Stimulated activated CD4-positive, alpha-beta T cell treated with anti-CD3 and anti-CD28 coated beads, TNF-alpha, amount 100 ng/mL, for 1 hour (primary cell): Measurements from ENCODE around the gene NAV1.
"Not testable (repeated sequence)": the region's sequence is repeated elsewhere in the genome, so short reads cannot be mapped to it uniquely, and the experiment has no call there.

Experiments
- DNase-seq, 3 donors: peaks; one replicate each; pipeline ENCODE4 v3.0.0-alpha.2; 2020; ENCODE audit warnings: low read depth in 3 of 3, low spot score in 1 of 3

NAV1 gene

GRCh38 chr1:201538612-201539551 is at the start of gene NAV1:
Gene NAV1 (plus strand): TSS chr1:201539127. CDS start chr1:201622885, 83,758 bp downstream.
- DNase-seq = no peak

DNA sequence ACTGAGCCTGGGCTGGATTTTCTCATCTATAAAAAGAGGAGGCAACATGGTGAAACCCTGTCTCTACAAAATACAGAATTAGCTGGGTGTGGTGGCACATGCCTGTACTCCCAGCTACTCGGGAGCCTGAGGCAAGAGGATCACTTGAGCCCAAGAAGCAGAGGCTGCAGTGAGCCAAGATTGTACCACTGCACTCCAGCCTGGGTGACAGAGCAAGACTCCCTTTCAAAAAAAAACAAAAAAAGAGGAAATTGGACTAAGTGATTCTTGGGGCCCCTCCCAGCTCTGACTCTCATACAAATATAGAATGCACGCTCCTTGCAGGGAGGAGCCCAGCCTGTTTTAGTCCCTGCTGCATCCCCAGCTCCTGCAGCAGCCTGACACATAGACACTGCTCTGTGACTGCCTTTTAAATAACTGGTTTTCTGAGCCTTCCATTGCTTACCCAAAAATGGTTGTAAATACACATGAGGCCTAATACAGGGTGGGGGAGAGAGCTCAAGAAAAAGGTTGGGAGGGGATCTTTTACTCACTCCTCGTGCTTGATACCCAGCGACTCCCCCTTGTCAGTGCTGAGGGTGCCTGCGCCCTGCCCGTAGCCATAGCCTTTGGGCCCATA is 49.2 kb upstream of the NAV1 start:
- DNase-seq = no peak

DNA sequence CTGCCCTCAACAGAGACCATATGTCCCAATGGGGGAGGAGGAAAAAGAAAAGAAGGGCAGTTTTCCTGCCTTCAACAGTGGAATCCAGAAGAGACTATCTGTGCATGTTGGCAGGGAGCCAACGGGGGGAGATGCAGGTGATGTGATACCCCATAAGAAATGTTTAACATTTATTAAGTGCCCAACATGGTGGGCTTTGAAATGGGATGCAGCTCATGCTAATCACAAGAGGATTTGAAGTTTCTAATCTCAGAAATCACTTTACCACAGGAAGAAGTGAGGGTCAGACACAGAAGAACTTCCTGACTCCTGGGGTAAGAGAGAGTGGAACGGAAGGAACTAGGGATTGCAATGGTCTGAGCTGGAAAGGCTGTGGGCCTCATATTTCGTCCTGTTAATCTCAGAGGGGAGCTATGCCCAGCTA is 48.2 kb upstream of the NAV1 start:
- DNase-seq = no peak

GRCh38 chr1:201491896-201492511 is 46.9 kb upstream of the NAV1 start:
- DNase-seq = no peak

DNA sequence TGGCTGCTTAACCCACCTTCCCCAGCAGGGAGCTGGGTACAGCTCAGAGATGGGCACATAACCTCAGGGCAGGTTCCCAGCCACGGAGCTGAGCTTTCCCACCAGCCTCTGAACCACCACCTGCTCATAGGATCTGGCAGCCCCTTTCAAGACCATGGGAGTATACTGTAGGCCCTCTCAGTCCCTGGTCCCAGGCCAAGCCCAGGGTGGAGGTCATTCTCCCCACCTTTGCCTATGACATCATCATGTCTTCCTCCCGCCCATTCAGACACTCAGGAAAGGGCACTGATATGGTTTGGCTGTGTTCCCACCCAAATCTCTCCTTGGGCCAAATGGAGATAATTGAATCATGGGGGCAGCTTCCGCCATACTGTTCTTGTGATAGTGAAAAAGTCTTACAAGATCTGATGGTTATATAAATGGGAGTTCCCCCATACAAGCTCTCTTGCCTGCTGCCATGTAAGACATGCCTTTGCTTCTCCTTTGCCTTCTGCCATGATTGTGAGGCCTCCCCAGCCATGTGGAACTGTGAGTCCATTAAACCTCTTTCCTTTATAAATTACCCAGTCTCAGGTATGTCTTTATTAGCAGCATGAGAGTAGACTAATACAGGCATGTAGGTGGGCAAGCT is 45.8 kb upstream of the NAV1 start:
- DNase-seq = not testable (repeated sequence)

DNA sequence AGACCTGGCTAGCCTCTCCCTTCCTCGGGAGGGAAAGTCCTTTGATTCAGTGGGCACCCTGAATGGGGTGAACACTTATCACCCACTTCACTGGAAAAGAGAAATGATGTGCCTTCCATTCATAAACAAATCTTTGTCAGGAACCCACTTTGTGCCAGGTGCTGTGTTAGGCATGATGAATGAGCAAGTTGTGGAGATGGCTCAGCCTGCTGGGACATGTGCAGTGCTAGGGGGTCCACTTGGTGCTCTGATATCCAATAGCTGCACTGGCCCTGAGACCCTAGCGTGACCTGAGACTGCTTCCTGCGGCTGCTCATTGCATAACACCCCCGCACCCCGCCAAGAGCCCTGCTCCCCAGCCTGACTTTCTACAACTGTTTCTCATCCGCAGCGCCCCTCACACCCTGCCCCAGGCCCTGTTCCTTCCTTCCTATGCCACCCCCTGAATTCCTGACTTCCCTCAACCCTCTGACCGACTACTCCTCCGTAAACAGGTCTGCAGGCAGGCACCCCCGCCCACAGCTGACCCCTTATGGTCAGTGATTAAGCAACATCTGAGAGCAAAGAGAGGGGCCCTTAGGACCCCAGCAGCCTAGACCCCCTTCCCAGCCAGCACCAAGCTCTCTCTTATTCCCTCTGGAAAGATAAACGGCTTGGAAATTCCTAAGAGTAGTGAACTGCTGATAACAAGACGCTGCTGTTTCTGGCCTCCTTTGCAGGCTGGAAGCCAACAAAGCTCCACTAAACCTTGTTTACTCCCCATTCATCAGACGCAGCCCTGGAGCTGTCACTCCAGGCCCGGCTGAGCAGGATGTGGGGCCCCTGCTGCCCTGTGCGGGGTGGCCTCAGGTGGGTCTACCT is 44.9 kb upstream of the NAV1 start:
- DNase-seq = no peak

DNA sequence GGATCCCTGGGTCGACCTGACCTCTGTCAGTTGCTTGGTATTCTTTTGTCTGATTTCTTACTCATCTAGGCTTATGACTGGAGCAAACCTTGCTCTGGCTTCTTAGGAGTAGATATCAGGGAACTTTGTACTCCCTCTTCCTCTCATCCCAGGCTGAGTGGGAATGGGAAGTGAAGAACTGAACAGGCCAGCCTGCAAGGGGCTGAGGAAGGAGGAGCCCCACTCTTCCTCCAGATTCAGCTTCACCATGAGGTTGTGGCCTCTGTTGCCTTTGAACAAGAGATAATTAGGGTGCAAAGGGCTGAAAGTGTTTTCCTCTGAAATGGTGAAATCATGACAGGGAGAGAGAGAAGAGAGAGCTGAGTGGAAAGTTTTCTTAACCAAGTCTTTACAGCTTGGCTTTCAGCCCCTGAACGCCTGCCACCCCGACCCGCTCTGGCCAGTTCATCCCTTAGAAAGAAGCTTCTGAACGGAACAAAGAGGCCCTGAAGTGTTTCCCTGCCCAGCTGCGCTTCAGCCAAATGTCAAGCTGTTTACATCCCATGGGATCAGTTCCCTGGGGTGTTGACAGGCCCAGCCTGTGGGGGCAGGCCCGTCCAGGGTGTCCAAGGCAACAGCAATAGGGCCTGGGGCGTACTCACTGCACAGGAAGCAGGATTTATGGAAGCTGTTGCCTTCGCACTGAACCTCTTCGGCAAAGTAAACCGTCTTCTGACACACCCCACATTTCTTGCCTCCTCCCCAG is 43.2 kb upstream of the NAV1 start:
- no peak for DNase-seq

GRCh38 chr1:201496296-201496690 is 42.6 kb upstream of the NAV1 start:
- DNase-seq = no peak

- no peak for DNase-seq
Observed at GRCh38 chr1:201497935-201498509, 40.9 kb upstream of the NAV1 start.

- no peak for DNase-seq
Observed at GRCh38 chr1:201498621-201499020, 40.3 kb upstream of the NAV1 start.

GRCh38 chr1:201499191-201499590 is 39.7 kb upstream of the NAV1 start:
- no peak for DNase-seq

DNA sequence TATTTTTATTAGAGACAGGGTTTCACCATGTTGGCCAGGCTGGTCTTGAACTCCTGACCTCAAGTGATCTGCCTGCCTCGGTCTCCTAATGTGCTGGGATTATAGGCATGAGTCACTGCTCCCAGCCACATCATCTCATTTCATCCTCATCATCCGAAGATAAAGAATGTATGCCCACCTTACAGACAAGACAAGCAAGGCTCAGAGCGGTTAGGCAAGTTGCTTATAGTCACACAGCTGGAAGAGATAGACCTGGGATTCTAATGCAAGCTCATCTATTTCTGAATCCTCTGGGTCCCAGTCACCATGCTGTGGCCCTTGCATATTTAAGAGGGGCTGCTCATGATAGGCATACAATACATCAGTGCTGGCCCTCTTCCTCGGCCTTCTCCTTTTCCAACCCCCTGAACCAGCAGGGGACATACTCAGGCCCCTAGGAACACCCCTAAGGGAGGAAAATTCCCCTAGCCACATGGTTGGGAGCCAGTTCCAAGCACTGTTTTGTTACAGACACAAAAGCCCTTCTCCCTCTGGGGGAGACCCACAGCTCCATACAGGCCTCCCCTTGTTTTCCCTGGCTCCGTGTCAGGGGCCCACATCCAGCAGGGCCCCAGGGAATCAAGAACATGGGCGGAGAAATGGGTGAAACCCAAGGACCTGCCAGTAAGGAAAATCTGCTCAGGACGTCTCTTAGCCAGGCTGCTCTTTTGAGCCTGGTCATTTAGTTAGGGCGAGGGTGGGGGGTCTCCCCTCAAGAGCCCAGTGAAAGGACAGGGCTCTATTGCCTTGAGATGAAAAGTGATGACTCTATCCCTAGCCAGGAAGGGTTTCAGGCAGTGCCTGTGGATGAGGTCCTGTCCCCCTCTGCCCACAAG is 38.9 kb upstream of the NAV1 start:
- no peak for DNase-seq

DNA sequence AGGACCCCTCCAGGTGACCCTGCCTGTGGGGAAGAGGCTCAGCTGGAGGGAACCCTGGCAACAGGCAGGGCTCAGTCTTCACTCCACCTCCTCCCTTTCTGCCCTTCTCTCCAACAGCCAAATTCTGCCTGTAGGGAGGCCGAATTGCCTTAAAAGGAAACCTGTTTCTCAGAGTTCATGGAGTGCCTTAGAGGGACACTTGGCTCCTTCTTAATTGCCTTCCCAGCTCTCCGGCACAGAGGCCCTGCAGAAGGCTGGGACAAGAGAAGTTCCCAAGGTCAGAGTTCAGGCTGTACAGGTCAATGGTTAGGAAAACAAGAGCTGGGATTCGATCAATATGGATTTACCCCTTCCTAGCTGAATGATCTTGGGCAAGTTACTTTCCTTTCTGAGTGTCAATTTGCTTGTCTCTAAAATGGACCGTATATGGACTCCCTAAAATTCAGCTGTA is 38.2 kb upstream of the NAV1 start:
- no peak for DNase-seq

GRCh38 chr1:201501144-201501543 is 37.8 kb upstream of the NAV1 start:
- DNase-seq = no peak

DNA sequence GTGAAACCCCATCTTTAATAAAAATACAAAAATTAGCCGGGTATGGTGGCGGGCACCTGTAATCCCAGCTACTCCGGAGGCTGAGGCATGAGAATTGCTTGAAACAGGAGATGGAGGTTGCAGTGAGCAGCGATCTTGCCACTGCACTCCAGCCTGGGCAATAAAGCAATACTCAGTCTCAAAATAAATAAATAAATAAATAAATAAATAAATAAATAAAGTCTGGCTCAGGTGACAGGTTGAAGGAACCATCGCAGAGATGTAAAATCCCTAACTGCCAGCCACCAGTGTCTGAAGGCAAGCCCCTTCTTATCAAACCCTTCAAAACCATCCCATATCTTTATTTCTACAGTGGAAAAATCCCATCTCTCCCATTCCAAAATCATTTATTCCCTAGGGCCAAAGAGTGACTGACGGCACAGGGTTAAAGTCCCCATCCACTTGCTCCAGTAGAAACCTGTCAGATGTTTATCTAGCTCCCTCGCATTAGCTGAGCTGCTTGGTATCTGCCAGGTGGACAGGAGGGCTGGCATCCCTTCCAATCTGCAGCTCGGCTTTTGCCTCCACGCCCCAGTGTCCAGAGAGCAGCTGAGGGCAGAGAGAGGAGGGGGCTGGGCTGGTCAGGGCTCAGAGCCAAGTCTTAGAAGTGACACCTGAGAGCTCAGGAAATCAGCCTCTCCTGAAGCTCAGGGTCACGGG is 37.0 kb upstream of the NAV1 start:
- DNase-seq = no peak

GRCh38 chr1:201502511-201502857 is 36.4 kb upstream of the NAV1 start:
- no peak for DNase-seq

DNA sequence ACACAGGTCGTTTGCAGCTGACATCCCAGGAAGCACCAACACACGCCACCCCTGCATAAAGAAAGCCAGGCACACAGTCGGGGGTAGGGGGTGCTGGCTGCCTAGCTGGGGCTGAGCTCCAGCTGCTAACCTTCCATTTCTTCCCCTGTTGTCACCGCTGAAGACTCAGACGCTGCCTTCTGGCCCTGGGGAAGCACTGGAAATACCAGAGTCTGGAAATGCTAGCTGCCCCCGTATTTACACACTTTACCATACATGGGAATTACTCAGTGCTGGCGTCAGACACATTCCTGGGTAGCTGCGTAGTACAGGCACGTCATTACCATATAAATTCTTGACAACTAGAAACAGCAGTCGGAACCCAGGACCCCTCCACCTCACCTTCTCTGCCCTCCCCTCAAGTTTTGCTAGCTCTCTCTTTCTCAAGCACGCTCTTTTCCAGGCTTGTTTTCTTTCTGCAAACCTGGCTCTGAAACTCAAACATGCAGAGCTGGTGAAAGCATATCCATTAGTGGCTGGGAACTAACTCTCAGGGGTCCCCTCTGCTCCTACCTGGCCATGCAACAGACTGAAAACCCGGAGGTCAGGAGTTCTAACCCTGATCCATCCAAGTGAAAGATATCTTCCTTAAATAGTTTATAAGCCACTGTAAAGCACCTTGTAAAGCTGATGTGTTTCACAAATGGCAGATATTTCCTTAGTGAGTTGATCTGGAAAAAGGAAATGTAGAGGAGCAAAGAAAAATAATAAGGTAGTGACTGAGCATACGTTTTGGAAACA is 35.3 kb upstream of the NAV1 start:
- DNase-seq = no peak
